LoVo (cell line): ENCODE measurements around the gene DOK6.

Experiments used
- DNase-seq: peaks from one replicate; pipeline ENCODE4 v3.0.0-alpha.2; 2016; ENCODE audit warnings: low spot score

Gene DOK6

DNA sequence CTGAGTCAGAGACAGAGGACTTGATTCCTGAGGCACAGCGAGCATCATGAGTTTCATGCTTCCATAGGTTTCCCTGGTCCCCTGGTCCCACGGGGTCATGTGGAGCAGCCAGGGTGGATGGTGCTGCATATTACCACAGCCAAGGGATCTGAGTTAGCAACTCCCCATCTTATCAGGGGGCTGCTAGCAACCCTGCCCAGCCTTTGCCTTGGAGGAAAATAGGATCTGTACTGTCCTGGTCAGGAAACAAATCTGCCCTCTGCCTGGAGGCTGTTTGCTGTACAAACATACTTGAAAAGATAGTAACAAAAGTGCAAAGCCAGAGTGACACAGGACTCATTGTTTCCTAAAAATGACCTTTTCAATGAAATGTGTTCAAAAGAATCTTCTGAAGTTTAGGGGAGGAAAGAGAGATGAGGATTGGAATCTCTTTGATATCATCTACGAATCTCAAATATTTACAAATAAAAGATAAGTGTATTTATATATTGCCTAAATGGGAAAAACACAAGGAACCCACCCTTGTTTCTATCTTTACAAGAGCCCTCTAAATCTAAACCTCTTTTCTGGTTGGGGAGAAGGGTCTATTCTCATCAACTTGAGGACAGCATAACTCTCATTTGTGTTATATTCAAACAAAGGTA lies 352.2 kb downstream of the DOK6 start:
- DNase-seq: no peak

DNA sequence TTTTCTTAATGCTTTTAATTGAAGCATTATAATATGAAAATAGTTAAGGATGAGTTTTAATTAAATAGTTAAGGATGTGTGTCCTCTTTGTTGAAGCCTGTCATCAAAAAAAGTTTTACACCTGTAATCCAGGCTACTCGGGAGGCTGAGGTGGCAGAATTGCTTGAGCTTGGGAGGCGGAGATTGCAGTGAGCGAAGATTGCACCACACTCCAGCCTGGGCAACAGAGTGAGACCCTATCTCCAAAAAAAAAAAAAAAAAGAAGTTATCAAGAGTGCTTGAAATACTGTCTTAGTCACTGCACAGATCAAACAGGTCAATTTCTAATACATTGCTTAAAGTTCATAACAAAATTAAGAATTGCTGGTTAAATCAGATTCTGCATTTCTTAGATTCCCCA lies 353.4 kb downstream of the DOK6 start:
- no peak for DNase-seq

DNA sequence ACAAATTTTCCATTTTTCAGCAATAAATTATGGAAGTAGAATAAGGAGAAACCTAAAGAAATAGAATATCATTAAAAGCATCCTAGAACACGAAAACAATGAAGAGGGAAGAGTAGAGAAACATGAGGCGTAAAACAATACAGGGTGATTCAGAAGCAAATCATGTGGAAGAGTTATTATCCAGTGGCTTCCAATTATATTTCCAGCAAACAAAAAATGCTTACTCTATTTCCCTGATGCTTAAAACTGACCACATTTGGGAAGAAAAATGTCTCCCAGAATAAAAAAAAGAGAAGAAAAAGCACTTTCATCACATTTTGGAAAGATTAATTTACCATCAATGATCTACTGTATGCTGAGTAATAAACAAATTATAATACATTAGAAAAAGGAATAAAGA lies 354.4 kb downstream of the DOK6 start:
- DNase-seq: no peak

DNA sequence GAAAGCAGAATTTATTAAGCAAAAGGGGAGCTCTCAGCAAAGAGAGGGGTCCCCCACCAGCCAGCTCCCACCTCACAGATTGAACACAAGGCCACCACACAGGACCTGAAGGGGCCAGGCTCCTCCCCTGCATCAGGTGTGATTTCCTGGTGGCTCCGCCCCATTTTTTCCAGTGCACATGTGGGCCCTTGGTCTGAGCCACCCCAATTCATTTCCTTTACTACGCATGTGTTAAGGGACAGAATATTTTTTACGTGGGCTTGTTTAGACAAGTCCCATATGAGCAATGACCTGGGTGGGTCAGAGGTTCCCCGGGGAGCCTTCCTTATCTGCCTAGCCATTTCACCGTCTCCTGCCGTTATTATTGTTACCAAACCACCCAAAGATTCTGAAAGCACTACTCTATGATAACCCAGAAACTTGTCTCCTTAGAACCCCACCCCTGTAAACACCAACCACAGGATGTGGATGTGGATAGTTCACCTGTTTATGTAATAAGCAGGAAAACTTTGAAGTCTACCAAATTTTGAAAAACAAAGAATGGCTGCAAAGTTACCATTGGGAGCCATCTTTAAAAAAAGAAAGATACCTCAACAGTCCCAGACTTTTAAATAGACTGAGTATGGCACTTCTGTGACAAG lies 355.3 kb downstream of the DOK6 start:
- no peak for DNase-seq

DNA sequence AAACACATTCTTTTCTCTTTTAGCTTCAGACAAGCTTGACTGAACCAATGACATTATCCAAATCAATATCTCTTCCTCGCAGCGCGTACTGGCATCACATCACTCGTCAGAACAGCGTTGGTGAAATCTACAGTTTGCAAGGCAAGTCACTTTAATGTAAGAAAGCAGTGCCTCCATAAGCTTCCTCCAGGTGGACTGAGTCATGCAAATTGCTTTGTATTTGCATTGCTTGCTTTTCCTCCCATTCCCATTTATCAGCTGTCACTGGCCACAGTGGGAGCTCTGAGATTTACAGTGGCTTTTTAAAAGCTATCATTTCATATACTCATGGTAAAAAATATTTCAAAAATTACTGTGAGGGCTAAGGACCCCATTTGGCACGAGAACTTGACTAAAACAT lies 357.0 kb downstream of the DOK6 start:
- no peak for DNase-seq

DNA sequence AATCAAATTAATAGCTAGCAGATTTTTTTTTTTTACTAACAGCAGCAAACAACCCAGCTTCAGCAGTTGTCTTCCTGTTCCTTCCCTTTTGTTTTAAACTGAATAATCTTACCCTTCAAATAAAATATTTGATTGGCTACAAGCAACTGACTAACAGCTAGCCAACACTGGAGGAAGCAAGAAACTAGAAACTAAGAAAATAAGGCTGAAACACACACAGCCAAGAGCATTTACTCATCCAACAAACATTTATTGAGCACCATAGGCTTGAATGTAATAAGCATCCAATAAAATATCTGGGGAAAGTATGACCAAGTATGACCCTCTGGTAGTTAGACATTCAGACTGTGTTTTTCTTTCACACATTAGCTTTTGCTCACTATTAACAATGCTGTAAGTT lies 357.8 kb downstream of the DOK6 start:
- DNase-seq: no peak

DNA sequence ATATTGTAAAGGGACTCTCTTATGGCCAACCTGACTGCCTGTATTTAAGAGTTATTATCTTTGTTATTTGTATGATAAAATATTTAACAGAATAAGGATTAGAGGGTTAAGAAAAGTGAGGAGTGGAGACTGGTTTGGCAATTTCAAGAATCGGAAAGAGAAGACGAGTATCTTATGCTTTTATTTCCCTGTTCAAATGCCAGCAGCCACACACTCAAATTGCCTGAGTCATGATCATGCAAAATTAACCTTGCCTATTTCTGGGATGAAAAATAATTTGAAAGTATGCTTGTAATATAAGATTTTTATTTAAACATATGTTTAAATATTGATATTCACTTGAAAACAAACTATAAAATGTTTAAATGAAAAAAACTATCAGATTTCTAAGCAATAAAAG lies 358.4 kb downstream of the DOK6 start:
- DNase-seq: no peak

DNA sequence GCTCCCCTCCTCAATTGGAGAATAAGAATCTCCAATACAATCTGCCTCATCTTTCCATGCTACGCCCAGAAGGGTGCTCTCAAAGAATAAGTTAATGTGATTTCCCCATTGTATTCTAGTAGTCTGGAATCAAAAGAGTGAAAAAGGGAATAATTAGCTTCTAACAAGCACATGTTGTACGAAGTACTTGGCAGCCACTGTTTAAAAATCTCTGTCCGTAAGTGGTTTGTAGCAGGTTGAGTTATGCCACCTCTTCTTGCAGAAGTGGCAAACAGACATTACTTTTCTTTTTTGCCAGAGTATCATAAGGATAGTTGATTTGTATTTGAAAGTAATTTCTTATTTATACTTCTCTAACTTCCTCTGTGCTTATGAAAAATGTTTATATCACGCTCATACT lies 362.3 kb downstream of the DOK6 start:
- no peak for DNase-seq

DNA sequence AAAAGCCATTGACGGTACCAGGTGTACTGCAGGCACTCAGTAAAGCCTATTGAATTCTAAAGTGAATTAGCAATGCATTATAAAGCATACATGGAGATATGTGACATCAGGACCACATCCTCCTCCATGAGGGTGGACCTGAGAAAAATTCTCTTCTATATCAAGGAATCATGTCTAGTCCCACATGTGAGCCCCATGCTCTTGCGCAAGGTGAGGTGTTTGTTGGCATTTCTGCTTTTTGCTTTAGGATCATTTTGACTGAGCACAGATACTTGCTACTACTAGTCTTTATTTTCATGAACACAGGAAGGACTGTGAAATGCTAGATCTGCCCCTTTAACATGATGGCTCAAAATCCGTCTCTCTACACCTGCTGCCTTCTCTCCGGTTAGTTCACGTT lies 363.1 kb downstream of the DOK6 start:
- DNase-seq: no peak

DNA sequence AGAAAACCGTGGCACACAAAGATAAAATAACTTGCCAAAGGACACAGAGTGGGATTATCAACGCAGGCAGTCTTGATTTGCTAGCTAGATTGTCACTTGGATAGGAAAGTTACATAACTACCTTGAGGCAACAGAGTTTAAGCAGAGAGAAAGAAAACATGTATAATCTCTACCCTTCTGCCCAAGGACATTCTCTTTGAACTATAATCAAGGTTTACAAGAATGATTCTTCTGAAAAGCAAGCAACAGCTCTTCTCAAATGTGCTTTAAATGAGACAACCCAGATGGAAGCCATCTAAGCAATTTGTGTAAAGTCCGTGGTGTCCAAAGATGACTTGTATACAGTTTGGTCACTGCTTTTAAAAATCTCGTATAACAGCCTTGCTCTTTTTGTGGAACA lies 369.6 kb downstream of the DOK6 start:
- no peak for DNase-seq

DNA sequence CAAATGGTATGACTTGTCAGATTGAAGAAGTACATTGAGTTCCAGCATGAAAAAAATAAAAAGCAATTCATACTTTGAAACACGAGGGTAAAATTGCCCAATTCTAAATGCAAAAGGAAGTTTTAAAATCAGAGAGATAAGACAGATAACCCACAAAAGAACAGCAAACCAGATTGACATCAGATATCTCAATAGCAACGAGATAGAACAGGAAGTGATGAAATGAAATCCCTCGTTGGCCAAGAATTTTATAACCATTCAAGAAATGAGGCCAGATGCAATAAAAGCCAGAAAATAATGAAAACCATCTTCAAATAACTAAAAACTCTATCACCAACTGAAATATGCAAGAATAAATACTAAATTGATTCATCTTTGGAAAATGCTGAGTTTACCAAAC lies 374.1 kb downstream of the DOK6 start:
- DNase-seq: no peak

DNA sequence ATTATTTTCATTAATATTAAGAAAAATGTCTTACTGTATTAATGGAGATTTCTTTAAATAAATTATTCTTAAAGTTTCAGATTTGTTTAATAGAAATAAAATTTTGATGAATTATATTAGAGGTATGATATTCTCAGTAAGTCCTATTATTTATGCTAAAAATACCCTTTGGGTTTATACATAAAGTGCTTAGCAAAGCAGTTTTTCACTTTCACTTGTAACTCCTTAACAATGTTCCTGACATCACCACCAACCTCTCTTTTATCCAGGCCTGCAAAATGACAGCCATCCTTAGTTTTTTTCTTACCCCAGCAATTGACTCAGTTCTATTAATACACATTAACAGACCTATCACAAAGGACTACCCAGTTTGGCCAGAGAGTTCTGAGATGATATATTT lies 376.6 kb downstream of the DOK6 start:
- no peak for DNase-seq

DNA sequence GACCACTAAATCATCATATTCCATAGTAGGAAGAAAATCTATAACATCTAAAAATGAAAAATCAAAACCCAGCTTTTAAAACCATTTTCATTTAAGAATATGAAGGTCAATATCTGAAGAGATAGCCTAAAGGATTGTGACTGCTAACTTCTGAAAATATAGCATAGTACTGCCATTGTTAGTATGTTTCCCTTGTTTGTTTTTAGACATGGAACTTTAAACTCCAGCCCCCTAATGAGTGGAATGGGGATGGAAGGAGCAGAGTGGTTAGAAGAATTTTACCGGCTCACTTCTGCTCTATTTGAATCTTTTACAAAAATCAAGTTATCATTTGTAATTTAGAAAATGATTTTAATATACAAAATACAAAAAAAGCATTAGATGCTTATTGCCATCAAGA lies 378.0 kb downstream of the DOK6 start:
- no peak for DNase-seq

DNA sequence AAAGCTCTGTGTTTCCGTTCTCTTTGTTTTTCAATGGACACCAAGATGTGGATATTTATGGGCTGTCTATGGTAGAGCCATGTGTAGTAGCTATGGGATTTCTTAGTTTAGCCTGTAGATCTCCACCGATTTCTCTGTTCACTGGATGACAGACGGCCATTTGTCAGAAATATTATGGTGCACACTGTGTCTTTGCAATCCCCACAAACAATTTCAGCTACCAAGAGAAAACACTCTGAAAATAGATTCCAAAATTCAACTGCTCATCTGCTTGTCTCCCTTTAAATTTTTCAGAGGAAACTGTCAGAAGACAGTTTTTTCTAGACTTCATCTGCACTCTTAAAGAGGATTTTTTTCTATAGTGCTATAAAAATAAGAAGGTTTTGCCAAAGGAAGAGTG lies 380.2 kb downstream of the DOK6 start:
- no peak for DNase-seq

DNA sequence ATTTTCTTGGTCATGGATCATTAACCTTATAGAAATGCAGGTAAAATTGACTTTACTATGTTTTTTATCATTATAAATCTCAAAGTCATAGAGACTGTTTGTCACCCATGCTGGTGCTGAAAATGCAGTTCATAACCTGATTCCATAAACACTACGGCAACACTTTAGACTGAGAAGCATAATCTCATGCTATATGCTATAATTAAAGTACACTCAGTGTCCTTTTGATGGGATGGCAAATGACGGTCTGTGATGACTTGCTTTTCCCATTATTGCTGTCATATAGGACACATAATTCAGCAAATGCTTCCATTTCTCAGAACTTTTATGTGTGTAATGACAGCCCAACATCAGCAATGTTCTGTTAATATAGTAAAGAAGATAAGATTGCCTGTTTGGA lies 384.1 kb downstream of the DOK6 start:
- no peak for DNase-seq

DNA sequence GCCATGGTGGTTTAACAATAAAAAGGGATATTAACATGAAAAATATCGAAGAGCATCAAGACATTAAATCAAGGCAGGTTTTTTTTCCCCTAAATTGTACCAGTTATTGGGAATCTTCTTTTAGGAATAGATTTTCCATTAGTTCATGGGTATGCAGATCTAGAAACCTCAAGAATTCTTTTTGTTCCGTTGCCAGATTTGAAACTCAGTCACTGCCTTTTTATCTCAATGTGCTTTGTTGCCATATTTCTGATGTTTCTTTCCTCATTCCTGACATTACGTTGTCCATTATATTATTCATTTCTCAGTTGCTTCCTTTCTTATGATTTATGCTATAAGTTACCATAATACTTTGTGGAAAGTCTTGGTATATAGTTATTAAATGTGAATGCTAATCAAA lies 384.8 kb downstream of the DOK6 start:
- no peak for DNase-seq

DNA sequence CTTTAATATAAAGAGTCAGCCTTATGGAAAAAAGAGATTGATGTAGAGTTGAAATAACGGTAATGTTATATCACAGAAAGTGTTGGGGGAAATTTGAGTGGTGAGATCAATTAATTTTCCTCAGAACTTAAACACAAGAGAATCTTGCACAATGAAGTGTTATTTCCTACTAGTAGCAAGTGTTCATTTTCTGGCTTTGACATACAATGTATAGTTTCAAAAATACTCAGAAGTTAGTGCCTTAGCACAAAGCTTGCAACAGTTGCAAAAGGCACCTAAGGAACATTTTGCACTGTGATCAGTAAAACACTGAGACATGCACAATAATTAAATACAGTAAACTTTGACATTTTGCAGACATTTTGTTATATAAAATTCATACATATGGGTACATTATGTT lies 385.7 kb downstream of the DOK6 start:
- no peak for DNase-seq

DNA sequence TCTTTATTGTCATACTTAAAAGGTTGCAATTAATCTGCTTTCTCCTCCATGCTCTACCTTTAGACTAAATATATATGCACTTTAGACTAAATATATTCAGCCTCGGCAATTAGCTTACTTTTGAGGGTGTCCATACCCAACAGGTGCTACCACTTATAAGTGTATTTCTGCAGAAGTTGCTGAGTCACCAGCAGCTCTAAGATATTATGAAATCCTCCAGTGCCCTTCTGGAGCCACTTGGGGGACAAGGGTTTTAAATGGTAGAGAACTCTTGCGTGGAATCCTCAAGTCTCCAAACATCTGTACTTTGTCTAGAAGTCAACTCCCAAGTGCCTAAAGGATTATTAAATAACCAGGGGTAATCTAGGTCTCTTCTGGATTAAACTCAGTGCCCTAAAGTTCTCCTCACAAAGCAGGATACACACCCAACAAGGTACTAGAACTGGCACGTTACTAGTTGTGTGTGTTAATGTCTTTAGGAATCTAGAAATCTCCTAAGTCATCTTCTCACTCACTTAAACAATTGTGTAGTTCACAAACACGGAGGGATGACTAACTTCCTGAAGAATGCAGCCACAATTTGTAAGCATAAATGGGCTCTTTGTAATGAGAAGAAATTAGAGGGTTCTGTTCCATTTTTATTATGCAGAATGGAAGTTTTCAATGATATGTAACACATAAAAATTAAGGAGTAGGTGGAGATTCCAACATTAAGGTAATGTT lies 387.3 kb downstream of the DOK6 start:
- DNase-seq: no peak

DNA sequence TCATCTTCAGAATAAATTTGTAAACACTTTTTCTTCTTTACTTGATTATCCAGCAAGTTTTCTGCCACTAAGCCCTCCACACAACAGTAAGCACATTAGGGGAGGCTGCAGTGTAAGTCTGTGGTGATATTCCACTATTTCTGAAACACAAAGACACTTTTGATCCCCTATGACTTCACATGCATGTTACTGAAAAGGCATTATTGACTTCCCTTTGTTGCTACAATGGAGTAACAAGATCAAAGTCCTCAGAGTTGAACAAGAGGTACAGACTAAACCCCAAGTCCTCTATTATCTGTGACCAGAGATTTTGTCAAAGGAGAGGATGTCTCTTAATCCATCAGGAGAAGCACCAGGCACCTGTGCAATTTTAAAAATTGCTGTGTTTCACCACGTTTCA lies 389.1 kb downstream of the DOK6 start:
- no peak for DNase-seq

DNA sequence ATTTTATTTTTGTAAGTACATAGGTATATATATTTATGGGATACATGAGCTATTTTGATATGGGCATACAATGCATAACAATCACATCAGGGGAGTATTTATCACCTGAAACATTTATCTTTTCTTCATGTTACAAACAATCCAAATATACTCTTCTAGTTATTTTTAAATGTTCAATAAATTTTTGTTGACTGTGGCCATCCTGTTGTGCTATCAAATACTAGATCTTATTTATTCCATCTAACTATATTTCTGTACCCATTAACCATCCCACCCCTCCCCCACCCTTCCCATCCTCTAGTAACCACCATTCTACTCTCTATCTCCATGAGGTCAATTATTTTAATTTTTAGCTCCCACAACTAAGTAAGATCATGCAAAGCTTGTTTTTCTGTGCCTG lies 390.0 kb downstream of the DOK6 start:
- DNase-seq: no peak

DNA sequence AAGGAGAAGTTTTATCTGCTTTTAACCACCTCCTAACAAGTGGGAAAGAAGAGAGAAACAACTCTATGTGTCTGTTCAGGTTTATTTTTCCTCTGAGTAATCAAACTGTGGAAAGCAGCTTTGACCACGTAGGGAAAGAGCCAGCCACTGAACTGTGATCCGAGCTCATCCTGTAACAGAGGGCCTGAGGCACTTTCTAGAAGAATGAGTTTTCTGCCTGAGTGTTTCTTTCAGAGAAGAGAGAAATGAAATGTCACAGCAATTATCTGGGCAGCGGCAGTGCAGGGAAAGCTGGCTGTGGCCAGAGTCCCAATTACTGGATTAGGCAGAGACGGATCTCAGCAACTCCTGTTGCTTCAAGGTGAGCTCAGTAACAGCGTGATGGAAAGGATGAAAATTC lies 395.1 kb downstream of the DOK6 start:
- no peak for DNase-seq

DNA sequence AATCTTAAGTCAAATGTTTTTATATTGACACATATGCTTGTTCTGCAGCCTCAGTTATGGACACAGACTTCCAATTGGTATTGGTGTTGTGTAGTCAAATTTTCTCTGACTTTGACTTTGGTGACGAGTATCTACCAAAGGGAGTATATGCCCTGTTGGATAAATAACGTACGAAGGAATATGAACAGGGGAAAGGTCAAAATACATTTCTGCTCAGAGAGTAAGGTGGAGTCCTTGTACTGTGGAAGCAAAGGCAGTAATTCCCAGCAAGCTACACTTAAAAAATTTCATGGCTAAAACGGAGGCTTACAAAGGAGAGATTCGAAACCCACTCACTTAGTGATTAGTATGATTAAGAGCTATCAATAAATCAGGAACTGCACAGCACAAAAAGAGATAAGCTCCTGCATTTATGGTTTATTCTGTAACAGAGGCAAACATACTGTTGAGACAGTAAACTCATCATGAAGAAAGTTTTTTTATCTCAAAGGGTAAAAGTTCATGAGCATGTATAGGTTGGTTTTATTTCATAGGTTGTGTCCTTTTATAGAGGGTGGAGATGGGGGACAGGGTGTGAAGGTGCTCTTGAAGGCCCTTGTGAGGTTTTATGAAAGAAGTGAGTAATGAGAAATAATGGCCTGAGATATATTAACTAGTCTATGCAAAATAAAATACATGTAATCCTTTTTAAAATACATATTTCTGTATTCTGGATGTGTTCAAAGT lies 404.3 kb downstream of the DOK6 start:
- DNase-seq: no peak

DNA sequence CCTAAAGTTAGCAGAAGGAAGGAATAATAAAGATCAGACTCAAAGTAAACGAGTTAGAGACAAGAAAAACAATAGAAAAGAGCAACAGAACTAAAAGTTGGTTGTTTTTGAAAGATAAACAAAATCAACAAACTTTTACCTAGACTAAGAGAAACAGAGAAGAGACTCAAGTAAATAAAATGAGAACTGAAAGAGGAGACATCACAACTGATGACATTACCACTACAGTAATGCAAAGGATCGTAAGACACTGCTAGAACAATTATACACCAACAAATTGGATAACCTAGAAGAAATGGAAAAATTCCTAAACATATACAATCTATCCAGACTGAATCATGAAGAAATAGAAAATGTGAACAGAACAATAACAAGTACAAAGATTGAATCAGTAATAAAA lies 407.7 kb downstream of the DOK6 start:
- DNase-seq: no peak
